DMS153 treated with DMSO at 0.1 percent for 48 hours (cell line): ENCODE measurements around the gene C1QTNF6.
"Not testable (repeated sequence)": the region's sequence is repeated elsewhere in the genome, so short reads cannot be mapped to it uniquely, and the experiment has no call there.

Source experiments
- DNase-seq: peaks from one replicate; lab custom pipeline; 2025; ENCODE audit not compliant: unreplicated experiment; lab: John Stamatoyannopoulos, UW

Gene C1QTNF6

DNA sequence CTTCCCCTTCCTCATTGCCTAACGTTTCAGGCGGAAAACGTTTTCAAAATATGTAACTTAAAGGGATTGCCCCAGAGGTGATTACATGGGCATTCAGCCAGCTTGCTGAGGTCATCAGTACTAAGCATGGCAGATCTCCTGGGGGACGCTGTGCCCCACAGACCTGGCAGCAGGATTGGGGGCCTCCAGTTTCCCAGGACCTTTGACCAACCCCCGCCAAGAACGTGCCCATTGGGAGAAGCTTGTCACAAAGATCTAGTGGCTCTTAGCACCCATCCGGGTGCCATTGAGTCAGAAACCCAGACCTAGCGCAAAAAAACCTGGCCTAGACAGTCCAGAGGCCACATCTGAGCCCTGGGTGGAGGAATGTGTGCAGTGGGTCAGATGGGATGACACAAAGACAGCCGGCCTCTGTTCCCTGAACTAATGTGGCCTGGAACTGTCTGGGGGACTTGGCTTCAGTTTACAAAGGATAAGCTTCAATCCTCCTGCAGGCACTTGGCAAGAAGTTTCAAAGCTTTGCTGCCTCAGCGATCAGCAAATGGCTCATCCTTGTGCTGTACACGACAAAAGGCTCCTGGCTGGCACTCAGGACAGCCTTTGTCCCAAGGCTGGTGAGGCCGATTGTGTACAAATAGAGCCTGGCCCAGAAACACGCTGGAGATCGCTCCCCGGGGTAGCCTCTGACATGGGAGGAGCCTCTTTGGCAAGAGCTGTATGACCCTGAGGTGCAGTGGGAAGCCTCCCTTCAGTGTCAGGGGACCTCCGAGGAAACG is 9.5 kb downstream of the C1QTNF6 start:
- DNase-seq, result no peak

DNA sequence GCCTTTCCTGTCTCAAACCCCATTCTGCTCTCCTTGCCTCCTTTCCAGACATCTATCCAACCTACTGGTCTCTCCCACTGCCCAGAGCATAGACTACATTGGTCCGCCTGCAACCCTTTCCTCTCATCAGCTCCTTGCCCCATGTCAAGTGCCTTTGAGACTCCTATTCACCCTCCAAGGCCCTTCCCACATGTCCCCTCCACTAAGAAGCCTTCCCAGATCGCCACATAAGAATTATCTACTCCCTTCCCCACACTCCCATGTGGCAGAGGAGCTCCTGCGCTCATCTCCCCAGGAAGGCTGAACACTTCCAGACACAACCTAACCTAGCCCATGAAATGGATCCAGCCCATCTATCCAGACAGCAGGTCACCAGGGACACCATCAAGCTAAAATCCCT is 10.3 kb downstream of the C1QTNF6 start:
- DNase-seq, result no peak

DNA sequence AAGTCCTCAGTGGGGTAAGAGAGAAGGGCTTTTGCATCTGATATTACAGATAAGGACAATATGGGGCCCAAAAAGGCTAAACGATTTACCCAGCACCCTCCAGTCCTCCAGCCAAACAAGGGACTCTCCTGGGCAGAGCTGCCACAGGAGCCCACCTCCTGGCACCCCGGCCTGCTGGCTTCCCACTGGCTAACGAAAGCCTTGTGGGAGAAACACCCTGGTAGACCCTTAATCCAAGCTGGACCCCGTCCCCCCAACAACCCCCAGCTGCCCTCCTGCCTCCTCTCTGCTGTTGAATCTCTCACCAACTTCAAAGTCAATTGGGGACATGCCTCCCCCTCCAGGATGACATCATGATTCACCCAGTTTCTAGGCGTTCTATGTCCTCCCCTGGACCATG is 10.8 kb downstream of the C1QTNF6 start:
- DNase-seq, result no peak

DNA sequence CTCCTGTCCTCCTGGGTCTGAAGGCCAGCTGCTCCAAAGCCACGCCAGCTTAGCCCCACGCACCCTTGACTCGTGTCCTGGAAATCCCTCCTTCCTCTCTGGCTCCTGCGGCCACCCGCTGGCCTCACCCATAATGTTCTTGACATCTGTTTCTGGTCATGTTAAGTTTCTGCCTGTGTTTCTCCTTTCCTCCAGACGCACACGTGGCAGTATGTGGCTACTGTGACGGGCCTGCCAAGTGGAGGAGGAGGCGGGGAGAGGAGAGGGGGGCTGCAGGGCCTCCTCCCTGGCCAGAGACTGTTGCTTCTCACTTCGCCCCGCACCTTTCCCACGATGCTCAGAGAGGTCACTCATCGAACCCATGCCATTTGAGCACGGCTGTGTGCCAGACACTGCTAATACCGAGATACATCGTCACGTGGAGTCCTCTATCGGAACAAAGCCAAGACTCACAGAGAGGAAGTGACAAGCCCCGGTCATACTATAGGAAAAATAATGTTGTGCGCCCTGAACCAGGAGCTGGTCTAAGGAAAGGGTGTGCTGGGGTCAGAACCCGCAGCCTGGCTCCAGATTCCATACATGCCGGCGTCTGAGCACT is 11.5 kb downstream of the C1QTNF6 start:
- no peak for DNase-seq

DNA sequence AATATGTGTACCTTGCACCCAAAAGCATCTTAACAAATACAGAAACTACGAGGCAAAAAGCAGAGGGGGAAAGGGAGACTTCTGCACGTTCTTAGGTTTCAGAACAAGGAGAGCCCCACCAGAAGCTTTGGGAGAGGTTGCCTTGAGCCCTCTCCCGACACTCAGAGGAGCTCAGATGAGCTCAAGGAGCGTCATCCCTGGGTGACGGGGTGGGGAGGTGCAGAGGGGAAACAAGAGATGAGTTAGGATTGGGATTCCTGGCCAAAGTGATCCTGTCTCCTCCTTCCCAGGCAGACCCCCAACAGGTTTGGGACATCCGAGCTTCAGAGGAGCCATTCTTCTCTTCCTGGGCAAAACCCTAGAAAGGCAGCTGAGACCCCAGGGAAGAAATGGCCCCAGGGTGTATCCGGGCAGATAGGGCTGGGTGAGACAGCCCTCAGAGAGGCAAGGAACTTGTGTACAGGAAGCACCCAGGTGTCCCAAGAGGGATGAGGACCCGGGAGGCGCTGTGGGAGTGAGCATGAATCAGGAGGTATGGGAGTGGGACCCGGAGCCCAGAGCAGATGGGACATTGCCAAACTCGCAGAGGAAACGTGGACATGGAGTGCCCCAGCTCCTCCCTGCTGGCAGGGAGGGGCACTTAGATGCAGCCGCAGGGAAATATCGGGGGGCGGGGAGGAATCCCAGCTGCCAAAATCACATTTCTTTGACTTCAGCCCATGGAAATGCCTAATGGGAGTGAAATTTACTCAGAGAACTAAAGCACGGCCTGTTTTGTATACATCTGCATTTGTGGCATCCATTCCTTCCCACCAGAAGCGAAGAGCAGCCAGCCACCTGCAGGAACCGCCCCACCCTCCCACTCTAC is 12.4 kb downstream of the C1QTNF6 start:
- no peak for DNase-seq

DNA sequence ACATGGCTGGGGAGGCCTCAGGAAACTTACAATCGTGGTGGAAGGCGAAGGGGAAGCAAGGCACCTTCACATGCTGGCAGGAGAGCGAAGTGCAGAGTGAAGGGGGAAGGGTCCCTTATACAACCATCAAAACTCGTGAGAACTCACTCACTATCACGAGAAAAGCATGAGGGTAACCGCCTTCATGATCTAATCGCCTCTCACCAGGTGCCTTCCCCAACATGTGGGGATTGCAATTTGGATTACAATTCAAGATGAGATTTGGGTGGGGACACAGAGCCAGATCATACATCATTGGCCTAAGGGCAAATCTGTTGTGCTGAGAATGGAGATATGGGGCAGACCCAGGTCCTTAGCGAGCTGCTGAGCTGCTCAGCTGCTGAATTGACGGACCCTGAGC is 13.1 kb downstream of the C1QTNF6 start:
- no peak for DNase-seq

DNA sequence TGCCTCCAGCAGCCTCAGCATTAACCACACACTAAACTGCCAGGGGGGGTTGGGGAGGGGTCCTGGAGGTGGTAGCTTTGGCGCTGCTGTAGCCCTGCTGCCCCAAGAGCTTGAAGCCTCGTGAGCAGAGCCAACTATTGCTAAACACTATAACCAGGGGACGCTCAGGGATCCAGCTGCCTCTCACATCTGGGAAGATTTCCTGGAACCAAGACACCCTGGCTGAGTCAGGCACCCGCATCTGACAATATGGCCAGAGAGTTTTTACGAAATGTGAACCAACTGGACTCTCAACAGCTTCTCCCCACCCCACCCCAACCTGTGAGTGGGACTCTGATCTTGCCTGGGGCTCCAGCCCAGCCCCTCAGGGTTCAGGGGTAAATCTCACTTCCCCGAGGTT is 14.3 kb downstream of the C1QTNF6 start:
- no peak for DNase-seq

DNA sequence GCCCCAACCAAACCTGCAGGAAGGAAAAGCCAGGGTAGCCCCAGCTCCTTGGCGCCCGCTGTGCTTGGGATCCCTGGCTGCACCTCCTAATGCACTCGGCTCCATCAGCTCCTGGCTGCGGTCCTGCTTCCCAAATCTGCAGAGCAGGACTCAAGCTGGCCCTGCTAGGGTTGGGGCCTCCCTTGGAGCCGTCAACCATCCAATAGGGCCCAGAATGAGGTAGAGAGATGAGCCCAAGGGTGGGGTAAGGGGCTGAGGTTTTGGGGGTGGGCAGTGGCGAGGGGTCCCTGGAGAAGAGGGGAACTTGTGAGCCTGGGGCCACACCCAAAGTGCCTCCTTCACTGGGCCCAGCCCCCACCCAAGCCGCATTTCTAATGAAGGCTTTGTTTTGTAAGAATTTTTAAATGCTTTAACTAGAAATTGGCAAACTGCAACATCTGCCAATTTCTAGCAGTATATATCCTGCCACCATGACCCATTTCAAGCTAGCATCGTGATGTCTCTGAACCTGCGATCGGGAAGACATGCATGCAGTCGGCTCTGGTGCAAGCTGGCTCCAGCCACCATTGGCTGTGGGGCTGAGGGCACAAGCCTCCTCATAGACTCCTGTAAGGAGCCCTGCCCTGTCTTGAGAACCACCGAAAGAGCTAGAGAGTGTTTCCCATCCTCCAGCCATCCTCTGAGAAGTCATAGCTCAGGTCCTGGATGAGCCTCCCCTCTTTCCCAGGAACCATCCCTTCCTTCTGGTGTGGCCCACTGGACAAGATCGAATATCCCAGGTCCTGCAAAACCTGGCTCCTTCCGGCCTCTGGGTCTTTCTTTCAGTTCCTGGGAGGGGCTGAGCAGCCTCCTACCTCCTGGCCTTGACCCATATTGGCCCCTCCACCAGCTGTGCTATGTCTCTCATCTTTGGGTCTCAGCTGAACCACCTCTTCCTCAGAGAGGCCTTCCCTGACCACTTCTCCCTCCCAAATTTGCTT is 15.5 kb downstream of the C1QTNF6 start:
- DNase-seq, result no peak

DNA sequence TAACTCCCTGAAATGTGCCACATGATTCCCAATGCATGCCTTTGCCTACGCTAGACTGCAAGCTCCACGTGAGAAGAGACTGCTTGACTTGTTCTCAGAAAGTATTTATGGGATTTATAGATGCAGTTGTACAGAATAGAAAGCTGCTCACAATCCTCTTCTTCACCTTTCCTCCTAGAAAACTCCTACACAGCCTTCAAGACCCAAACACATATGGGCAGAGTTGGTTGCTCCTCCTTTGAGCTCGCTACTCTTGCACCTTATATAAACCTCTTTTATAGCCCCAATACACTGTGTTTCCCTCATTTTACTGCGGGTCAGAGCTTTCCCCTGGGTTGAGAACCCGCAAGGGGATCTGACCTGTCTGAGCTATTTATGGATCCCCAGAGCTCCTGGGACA is 16.4 kb downstream of the C1QTNF6 start:
- DNase-seq, result no peak

DNA sequence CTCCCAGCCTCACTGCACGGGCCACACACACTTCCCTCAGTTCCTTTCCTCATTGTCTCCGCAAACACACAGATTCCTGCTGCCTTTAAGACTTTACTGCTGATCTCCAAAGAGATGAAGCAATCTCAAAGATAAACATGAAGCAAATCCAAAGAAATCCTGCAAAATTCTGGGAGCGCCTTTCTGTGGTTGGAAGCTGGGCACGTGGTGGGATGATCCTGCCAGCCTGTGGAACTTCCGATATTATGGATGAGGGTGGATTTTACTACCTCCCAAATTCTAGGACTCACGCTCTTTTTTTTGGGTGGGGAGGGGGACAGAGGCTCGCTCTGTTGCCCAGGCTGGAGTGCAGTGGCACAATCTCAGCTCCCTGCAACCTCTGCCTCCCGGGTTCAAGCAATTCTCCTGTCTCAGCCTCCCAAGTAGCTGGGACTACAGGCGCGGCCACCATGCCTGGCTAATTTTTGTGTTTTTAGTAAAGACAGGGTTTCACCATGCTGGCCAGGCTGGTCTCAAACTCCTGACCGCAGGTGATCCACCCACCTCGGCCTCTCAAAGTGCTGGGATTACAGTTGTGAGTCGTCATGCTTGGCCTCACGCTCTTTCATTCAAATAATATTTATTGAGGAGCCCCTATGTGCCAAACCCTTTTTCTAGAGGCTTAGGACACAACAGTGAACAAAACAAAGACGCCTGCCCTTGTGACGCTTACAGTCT is 17.2 kb downstream of the C1QTNF6 start:
- DNase-seq, result not testable (repeated sequence)

DNA sequence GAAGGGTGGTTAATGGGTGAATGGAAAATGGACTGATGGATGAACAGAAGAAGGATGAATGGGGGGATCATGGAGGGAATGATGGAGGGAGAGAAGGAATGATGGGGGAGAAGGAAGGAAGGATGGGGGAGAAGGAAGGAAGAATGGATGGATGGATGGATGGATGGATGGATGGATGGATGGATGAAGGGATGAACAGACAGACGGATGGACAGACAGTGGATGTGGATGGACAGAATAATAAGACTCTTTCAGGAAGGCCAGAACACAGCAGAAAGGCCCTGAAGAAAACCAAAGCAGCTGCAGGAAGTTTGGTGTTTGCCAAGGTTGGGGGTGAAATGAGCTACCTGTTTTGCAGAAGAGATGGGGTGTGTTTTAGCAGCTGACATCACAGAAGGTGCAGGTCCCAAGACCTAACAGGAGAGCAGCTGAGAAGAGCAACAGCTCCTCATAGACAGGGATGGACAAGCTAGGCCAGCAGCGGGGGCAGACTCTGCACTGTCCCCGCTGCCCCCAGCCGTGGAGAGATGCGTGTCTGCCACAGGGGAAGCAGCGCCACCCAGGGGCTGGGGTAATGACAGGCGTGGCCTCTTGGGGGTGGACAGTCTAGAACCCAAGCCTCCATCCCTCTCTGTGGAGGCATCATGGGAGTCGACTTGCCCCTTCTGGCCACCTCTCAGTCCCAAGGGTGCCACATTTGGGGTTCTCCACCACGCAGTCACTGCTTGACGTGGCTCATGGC is 17.9 kb downstream of the C1QTNF6 start:
- no peak for DNase-seq

DNA sequence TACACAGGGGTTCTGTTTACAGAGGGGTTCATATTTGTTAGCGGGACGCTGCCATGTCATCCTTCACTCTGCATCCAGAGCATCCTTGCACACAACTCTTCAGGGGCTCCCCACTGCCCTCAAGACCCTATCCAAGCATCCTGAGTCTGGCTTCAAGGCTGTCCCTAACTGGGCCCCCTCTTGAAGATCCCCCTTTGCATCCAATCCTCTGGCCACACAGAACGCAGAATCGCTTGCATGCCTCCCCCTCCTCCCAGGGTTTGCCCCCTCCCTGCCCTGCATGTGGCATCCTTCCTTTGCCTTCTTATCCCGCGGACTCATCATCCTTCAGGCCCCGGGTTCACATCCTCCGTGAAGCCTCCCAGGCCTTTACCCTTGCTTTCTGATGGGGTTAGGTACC is 18.6 kb downstream of the C1QTNF6 start:
- no peak for DNase-seq

DNA sequence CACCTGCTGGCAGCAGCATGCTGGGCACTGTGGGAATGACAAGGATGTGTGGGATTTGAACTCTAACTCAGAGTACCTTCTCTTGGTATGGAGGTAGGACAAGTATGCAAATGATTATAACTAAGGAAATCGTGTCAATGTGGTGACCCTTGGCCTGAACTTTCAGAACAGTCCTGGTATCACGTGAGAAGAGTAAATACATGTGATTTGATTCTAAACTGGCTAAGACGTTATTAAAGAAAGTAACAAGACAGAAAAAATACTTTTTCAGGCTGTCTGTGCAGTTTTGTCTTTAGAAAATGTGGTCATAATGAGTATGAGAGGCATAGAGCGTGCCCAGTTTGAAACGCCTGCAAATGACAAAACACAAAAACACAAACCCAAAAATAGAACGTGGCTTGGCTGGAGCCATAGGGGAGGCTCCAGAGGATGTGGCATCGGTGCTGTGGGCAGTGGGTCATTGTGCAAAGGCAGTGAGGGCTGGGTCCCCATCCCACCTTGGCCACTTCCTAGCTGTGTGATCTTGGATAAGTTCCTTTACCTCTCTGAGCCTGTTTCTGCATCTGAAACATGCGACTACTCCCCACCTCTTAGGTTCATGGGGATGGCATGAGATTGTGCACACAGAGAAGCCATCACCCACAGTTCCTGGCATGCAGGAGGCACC is 19.9 kb downstream of the C1QTNF6 start:
- DNase-seq, result no peak

DNA sequence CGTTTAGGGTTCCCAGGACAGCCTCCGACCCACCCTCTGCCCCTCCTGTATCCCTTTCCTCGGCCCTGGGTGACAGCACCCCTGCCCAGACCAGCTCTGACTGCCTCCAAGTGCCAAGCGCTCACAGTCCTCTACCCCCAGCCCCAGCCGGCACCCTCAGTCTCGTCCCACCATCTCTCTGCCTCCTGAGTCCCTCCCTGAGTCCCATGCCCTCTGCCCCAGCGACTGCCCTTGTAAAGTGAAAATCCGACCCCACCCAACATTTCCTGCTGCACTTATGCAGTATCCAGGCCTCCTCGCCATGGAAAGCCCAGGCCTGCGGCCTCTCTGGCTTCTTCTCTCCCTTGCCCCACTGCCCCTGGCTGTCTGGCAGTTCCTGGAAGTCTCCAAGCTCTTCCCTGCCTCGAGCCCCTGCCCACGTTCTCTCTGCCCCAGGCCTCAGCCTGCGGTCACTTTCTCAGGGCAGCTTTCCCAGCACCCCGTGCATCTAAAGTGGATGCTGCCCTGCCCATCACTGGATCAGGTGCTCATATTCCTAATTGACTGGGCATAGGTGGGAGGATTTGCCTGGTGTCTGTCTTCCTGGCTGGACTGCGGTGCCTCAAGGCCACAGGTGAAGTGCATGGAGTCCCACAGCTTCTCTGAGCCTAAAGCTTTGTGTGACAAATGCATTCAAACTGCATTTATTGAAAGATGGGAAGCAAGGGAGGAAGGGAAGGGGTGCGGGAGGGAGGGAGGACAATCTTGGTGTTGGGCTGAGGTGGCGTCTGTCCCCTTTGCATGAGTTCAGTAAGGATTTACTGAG is 20.7 kb downstream of the C1QTNF6 start:
- DNase-seq, result no peak

DNA sequence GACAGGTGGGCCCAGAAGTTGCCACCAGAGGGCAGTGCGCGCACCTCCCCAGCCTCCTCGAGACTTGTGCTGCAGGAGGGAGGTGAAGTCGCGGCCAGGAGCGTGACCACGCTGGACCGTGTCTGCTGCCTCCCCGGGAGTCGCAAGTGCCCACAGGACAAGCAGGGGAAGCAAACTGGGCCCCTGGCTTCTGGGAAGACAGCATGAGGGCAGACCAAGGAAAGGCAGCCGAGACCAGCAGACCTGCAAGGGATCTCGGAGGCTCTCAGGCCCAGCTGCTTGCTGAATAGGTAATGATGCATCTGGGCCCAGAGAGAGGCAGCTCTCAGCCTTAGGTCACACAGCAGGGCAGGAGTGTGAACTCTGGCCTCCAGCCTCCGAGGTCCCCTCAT is 21.4 kb downstream of the C1QTNF6 start:
- DNase-seq, result peak; percentile 41

DNA sequence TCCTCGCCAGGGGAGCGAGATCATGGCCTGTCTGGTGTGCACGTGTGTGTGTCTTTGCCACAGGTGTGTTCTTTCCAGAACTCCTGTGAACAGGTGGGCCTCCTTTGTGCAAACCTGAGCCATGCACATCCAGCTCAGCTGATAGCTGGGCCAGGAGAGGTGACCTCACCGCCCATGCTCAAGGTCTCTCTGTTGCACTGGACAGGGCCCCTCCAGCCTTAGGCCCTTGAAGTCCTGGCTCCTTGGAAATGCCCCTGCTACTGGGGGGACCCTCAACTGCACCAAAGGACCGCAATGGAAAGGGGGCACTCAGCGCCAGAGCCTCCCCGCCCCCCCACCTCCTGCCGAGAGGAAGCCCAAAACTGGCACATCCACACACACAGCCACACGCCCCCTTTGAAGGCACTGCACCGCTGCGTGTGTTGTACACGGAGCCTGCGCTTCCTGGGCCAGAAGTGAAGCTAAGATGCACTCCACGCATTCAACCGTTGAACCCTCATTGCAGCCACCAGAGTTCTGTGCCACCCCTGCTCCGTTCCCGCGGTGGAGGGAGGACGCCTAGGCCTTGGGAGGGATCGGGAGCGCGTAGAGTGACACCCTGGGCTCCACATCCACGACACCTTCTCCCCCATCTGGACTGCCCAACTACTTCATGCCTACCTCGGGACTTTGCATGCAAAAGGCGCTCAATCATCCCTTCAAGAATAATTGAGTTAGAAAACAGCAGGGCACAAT is 21.9 kb downstream of the C1QTNF6 start:
- no peak for DNase-seq

DNA sequence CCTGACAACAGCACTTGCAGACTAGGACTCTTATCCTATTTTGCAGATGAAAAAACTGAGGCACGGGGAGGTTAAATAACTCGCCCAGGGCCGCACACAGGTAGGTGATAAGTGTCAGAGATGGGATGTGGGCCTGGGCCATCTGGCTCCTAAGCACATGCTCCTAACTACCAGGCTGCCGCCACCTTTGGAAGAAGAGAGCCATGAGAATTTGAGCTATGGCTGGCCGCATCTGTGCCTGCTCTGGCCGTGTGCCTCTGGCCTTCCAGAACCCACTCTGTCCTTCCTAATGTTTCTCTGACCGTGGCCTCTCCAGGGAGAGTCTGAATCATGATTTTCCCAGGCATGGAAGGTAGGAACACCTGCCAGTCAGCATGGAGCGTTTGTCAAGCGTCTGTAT is 23.0 kb downstream of the C1QTNF6 start:
- no peak for DNase-seq
